DMS114 treated with DMSO at 0.1 percent for 48 hours (cell line): ENCODE measurements around the gene ARHGEF12.

Experiments used
- DNase-seq: peaks from one replicate; lab custom pipeline; 2025; ENCODE audit not compliant: unreplicated experiment; lab: John Stamatoyannopoulos, UW

The ARHGEF12 gene

GRCh38 chr11:120316880-120317688, 19.1 kb upstream of the ARHGEF12 start:
- DNase-seq, result no peak

DNA sequence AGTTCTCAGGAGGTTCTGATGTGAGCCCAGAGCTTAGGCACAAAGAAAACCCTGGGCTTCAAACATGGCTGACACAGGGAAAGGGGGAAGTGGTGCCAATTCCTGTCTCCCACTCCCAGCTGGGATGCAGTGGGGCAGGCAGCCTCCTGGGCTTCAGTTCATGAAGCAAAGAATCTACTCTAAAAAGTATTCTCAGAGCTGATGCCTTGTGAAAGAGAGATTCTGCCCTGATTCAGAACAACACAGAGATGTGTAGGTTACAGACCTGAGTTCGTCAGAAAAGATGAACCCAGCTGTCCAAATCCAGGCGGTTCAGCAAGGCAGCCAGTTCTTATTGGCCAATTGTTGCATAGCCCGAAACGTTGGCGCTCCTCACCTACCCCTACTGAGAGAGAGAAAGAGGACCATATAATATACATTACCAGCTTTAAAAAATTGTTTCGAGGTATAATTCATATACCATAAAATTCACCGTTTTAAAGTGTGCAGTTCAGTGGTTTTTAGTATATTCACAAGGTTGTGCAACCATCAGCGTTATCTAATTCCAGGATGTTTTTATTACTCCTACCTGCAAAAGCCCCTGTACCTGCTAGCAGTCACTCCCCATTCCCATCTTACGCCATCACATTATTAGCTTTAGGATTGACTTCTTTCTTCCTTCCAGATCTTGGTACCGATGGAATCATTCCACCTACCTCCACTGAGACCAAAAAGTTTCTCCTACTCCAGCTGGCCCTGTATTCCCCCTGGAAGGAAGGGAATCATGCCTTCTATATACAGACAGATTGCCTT, 18.3 kb upstream of the ARHGEF12 start:
- DNase-seq, result no peak

DNA sequence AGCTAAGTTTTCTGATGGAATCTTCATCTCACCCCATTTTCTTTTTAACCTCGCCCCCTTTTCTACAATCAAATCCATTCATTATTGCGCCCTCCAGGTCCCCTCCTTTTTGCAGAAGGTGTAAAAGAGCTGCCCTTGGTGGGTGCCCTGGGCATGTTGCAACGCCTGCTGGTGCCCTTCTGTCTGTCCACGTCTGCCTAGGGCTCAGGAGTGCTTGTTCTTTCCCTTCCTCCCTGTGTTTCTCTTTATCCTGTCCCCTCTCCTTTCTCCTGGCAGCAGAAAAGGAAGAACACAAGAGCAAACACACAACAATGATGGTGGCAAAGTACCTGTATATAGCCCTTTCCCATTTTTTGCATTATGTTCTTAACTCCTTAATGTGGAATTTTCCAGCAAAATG, 17.3 kb upstream of the ARHGEF12 start:
- DNase-seq, result no peak

- peak; percentile 30 for DNase-seq
Observed at GRCh38 chr11:120324932-120325810, 11.0 kb upstream of the ARHGEF12 start, which contains the start of gene TLCD5. Gene TLCD5, plus strand, starts transcription at chr11:120325299. Its CDS starts 2,143 bp downstream, at chr11:120327442.

DNA sequence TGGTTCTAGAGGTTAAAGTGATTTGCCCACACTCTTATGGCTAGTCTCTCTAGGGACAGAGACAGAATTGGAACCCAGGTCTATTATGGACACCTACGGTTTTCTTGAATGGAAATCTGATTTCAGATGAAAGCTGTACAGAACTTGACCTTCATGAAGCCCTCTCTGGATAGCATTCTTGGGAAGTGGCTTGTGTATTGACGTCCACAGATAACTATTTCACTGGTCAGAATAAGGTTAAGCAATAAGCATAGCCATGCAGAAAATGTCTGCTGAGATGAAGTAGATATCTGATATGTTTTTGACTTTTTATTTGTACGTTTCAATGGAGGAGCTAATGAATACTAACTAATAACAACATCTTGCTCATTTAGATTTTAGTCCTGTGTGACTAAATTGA, 10.0 kb upstream of the ARHGEF12 start:
- DNase-seq, result no peak

DNA sequence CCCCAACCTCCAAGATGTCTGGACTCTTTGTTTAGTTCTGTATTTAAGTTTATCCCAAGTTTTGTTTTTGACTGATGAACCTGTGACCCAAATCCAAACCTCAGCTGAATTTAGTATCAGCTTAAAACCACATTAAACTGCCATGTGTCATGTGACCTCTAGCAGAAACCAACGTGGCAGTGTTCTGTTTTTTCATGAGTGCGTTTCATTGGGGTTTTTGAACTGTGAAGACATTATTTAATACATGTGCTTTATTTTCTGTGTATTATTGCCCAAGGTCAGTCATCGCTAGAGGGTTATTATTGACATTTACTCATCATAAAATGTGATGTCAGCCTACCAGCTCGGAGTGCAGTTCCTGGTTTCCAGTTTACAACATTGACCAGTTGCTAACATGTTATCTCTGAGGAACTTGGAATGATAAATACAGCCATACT, 9.3 kb upstream of the ARHGEF12 start:
- DNase-seq, result no peak

- no peak for DNase-seq
Observed at GRCh38 chr11:120327311-120327710, 8.9 kb upstream of the ARHGEF12 start.

DNA sequence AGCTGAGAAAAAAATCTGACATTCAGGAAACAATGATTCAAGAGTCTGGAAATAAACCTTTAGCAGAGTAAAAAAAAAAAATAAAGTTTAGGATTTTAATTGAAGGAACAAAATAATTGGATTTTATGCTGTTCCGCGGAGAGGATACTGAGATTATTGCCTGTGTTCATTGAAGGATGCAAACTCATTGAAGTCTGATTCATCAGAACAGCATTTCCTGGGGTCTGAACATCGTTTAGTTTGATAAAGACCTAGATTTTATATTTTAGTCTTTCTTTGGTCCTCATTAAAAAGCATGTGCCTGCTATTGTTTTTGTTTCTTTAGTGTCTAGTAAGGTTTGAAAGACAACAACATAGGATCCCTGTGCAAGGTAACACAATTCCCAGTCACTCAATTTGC, 6.7 kb upstream of the ARHGEF12 start:
- no peak for DNase-seq

GRCh38 chr11:120330045-120330444, 6.2 kb upstream of the ARHGEF12 start:
- DNase-seq, result no peak

GRCh38 chr11:120331301-120331996, 4.8 kb upstream of the ARHGEF12 start:
- no peak for DNase-seq

- no peak for DNase-seq
Observed at GRCh38 chr11:120332822-120333716, 3.1 kb upstream of the ARHGEF12 start.

GRCh38 chr11:120333801-120334200, 2.4 kb upstream of the ARHGEF12 start:
- no peak for DNase-seq

DNA sequence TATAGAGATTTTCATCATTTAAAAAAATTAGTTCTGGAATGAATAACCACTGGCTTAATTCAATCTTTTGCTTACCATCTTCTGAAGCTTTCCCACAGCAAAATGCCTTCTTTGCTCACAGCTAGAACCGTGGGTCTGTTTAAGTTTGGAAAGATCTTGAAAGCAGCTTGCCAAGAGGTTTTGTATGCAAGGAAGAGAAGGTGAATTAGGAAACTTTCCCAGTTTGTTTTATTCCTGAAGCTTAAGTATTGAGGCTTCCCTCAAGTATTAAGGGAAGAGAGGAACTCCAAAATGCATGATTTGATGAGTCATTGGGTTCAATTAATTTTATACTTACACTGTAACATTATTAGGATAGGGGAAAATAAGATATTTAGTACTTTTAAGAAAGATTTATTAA, 1.9 kb upstream of the ARHGEF12 start:
- no peak for DNase-seq

DNA sequence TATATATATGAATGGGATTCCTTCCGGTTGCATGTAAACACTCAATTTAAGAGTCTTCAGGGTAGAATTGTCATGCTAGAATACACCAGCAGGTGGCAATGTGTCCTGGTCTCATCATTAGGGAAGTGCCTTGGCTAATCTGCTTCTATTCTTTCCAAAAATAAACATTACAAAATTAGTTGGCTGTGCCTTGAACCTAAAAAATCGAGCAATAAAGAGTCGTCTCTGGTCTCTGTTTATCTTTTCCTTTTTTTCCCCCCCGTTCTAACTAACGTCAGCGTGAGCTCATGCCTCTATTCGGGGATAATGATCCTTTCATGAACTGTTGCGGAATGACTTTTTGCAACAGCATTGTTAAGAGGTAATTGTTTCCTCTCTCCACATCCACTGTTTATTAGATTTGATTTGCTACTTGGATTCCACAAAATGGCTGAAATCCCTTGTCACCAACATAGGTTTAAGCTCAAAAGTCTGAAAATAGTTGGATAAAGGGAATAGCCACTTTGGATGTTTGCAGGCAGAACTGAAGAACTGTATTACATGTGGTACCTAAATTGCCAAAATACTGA, 1.2 kb upstream of the ARHGEF12 start:
- peak; percentile 55 for DNase-seq

DNA sequence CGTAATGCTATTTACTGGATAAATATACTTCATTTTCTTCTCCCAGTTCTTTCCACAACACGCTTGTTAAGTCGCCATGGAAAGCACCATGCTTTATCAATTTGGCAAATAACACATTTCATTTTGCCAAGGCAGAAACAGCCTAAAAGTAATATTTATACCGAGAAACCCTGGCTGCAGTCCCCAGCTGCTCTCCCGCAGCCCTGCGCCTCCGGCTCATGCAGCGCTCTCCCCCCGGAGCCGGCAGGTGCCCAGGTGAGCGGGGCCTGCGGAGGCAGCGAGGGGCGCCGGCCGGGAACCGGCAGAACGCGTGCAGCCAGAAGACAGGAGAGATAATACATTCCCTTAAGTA, 681 bp upstream of the ARHGEF12 start:
- DNase-seq, result no peak

GRCh38 chr11:120336641-120337354, 585 bp downstream of the ARHGEF12 start:
- DNase-seq, result peak; percentile 6

DNA sequence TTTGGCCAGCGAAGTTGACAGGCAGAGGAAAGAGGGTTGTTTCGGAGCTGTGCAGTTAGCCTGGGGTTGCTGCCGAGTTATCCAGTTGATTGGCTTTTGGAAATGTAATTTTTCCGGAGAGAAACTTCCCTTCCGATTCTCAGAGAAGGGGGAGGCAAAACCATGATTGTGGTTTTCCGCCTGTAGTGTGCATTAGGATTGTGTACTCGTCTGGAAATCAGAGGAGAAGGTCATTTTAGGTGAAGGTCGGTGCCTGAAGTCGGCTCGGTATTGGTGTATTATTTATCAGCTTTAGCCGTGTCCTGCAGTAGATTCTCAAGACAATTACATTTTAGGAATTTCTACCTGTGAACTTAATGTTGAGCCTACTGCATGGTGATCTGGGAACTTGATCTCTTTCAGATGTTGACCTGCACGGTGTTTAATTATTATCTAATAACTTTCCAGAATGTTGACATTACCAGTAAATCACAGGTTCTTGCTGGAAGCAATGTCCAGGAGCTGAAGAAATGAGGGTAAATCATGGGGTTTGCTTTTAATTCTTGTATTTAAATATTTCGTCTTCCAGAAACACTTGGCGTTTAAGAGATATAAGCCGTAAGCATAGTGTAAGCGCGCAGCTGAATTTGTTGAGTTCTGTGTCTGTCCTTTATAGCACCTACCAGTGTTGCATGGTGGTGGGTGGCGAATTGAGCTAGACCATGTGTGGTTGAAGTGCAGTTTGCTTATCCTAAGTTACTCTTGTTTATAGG, 1.3 kb downstream of the ARHGEF12 start:
- DNase-seq, result peak; percentile 29
